ENCODE data around the gene C6orf132.
"Not testable (repeated sequence)": the region's sequence is repeated elsewhere in the genome, so short reads cannot be mapped to it uniquely, and the experiment has no call there.

C6orf132 gene

GRCh38 chr6:42177514-42178364 lies 35.3 kb upstream of the C6orf132 start:
- H3K4me1 ChIP-seq (ENCODE audit: control insufficient read depth, insufficient read depth, low read length) = peaks cover 6% of the 10 kb centered on the region
- H3K27me3 ChIP-seq (ENCODE audit: control insufficient read depth, insufficient read depth, low read length, poor library complexity, severe bottlenecking) = no peaks in the 10 kb centered on the region
- 10 to 11% methylated on average over 27 of the region's 27 CpGs for WGBS, 2 experiments
- H3K4me3 ChIP-seq (ENCODE audit: insufficient read depth, low read depth, low read length) = peak overlapping the region; percentile 41
- H3K9me3 ChIP-seq (ENCODE audit: control insufficient read depth, low read length) = no peaks in the 10 kb centered on the region
- H3K36me3 ChIP-seq (ENCODE audit: control insufficient read depth, insufficient read depth, low read length) = no peaks in the 10 kb centered on the region
- no peak overlapping the region for H3K27ac ChIP-seq (ENCODE audit: insufficient read depth, low read depth, low read length, poor library complexity, severe bottlenecking)

DNA sequence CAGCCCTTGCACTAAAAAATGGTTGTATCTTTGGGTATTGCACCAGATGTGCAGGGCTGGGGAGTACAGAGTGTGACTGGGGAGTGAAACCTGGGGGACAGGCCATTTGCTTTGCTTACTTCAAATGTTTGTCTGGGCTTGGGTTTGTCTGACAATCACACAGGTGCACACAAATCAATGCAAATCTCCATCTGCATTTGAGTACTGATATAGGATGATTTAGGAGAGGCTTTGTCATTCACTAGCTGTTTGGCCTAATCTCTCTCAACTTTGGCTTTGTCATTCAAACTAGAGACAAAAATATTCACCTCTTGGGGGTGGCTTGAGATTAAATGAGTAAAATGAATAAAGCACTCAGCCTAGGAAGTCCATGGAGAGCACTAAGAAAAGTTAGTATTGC lies 34.6 kb upstream of the C6orf132 start:
- Histone ChIP-seq H3K27ac (ENCODE audit: insufficient read depth, low read depth, low read length, poor library complexity, severe bottlenecking) (no peak overlapping the region), H3K36me3 (ENCODE audit: control insufficient read depth, insufficient read depth, low read length) (no peaks in the 10 kb centered on the region), H3K4me1 (ENCODE audit: control insufficient read depth, insufficient read depth, low read length) (peaks cover 6% of the 10 kb centered on the region), H3K9me3 (ENCODE audit: control insufficient read depth, low read length) (no peaks in the 10 kb centered on the region), H3K27me3 (ENCODE audit: control insufficient read depth, insufficient read depth, low read length, poor library complexity, severe bottlenecking) (no peaks in the 10 kb centered on the region), H3K4me3 (ENCODE audit: insufficient read depth, low read depth, low read length) (no peak overlapping the region)

DNA sequence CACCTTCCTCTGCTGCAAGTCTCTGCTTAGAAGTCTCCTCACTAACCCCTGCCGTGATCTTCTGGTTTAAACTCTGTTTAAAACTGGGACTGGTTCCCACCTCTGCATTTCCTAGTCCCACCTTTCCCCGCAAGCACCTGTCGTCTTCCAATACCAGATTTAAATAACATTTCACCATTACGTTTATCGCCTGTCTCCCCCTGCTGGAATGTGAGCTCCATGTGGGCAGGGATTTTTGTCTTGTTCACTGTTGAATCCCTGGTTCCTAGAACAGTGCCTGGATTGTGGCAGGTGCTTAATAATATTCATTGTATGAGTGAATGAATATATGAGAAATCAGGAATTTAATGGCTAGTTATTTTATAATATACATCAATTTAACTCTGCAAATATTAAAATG lies 33.4 kb upstream of the C6orf132 start:
- 77 to 81% methylated on average over 5 of the region's 5 CpGs for WGBS, 2 experiments
- no peaks in the 10 kb centered on the region for H3K36me3 ChIP-seq (ENCODE audit: control insufficient read depth, insufficient read depth, low read length)

DNA sequence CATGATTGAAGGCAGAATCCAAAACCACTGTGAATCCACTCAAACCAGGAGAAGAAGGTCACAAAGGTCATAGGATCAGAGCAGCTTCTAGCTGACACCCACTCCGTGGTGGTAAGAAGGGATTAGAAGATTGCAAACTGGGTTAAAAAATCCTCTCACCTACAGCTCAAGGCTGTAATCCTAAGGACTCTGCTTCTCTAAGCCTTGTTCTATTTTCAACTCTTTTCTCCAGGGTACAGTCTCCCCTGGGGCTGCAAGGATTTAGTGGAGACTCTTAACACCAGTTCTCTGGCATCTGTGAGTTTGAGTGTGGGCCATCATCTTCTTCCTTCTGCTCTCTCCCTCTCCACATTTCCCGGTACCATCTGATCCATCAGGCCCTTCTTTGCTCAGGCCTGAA lies 30.7 kb upstream of the C6orf132 start, which contains the start of gene GUCA1A:
Gene GUCA1A, plus strand, starts transcription at position 264 of the 400 bp plus-strand sequence. CDS start 250 bp downstream, outside the sequence.
- H3K4me3 ChIP-seq (ENCODE audit: insufficient read depth, low read depth, low read length) = no peak within 1 kb of the TSS
- no peaks in the 10 kb centered on the region for H3K9me3 ChIP-seq (ENCODE audit: control insufficient read depth, low read length)
- no peak within 1 kb of the TSS for H3K27ac ChIP-seq (ENCODE audit: insufficient read depth, low read depth, low read length, poor library complexity, severe bottlenecking)
- WGBS, 2 experiments = 60 to 68% methylated on average over 2 of the region's 2 CpGs
- H3K27me3 ChIP-seq (ENCODE audit: control insufficient read depth, insufficient read depth, low read length, poor library complexity, severe bottlenecking) = no peaks in the 10 kb centered on the region
- H3K36me3 ChIP-seq (ENCODE audit: control insufficient read depth, insufficient read depth, low read length) = no peaks in the 10 kb centered on the region
- peaks cover 6% of the 10 kb centered on the region for H3K4me1 ChIP-seq (ENCODE audit: control insufficient read depth, insufficient read depth, low read length)

More for the DNA sequence above, 33.4 kb upstream of the C6orf132 start:
- Histone ChIP-seq H3K27me3 (ENCODE audit: control insufficient read depth, insufficient read depth, low read length, poor library complexity, severe bottlenecking) (no peaks in the 10 kb centered on the region), H3K4me1 (ENCODE audit: control insufficient read depth, insufficient read depth, low read length) (peaks cover 6% of the 10 kb centered on the region), H3K4me3 (ENCODE audit: insufficient read depth, low read depth, low read length) (no peak overlapping the region), H3K9me3 (ENCODE audit: control insufficient read depth, low read length) (no peaks in the 10 kb centered on the region), H3K27ac (ENCODE audit: insufficient read depth, low read depth, low read length, poor library complexity, severe bottlenecking) (no peak overlapping the region)

- 93 to 95% methylated on average over 7 of the region's 7 CpGs for WGBS, 2 experiments
- Histone ChIP-seq H3K4me1 (ENCODE audit: control insufficient read depth, insufficient read depth, low read length) (no peaks in the 10 kb centered on the region), H3K4me3 (ENCODE audit: insufficient read depth, low read depth, low read length) (no peak overlapping the region), H3K27me3 (ENCODE audit: control insufficient read depth, insufficient read depth, low read length, poor library complexity, severe bottlenecking) (no peaks in the 10 kb centered on the region), H3K36me3 (ENCODE audit: control insufficient read depth, insufficient read depth, low read length) (no peaks in the 10 kb centered on the region), H3K27ac (ENCODE audit: insufficient read depth, low read depth, low read length, poor library complexity, severe bottlenecking) (no peak overlapping the region), H3K9me3 (ENCODE audit: control insufficient read depth, low read length) (no peaks in the 10 kb centered on the region)
Observed at GRCh38 chr6:42171813-42172581, 29.6 kb upstream of the C6orf132 start.

DNA sequence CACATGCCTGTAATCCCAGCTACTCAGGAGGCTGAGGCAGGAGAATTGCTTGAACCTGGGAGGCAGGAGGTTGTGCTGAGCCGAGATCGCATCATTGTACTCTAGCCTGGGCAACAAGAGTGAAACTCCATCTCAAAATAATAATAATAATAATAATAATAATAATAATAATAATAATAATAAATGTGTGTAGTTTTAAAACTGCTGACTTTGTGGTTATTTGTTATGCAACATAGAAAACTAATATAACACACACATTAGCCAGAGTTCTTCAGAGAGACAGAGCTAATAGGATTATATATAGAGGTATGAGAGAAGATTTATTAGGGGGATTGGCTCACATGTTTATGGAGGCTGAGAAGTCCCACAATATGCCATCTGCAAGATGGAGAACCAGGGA lies 27.4 kb upstream of the C6orf132 start:
- not testable (repeated sequence) for H3K27ac ChIP-seq (ENCODE audit: insufficient read depth, low read depth, low read length, poor library complexity, severe bottlenecking); H3K4me1 ChIP-seq (ENCODE audit: control insufficient read depth, insufficient read depth, low read length); H3K27me3 ChIP-seq (ENCODE audit: control insufficient read depth, insufficient read depth, low read length, poor library complexity, severe bottlenecking); H3K4me3 ChIP-seq (ENCODE audit: insufficient read depth, low read depth, low read length); H3K9me3 ChIP-seq (ENCODE audit: control insufficient read depth, low read length); H3K36me3 ChIP-seq (ENCODE audit: control insufficient read depth, insufficient read depth, low read length)
- 50 to 80% methylated on average over 1 to 2 of the region's 2 CpGs for WGBS, 2 experiments

- Histone ChIP-seq H3K4me1 (ENCODE audit: control insufficient read depth, insufficient read depth, low read length) (no peaks in the 10 kb centered on the region), H3K9me3 (ENCODE audit: control insufficient read depth, low read length) (no peaks in the 10 kb centered on the region), H3K27me3 (ENCODE audit: control insufficient read depth, insufficient read depth, low read length, poor library complexity, severe bottlenecking) (no peaks in the 10 kb centered on the region), H3K4me3 (ENCODE audit: insufficient read depth, low read depth, low read length) (no peak overlapping the region), H3K36me3 (ENCODE audit: control insufficient read depth, insufficient read depth, low read length) (no peaks in the 10 kb centered on the region), H3K27ac (ENCODE audit: insufficient read depth, low read depth, low read length, poor library complexity, severe bottlenecking) (no peak overlapping the region)
- WGBS, 2 experiments = 91 to 92% methylated on average over 6 of the region's 6 CpGs
Observed at GRCh38 chr6:42168650-42169049, 26.2 kb upstream of the C6orf132 start.

GRCh38 chr6:42166444-42167141 lies 24.2 kb upstream of the C6orf132 start:
- no peak overlapping the region for H3K4me3 ChIP-seq (ENCODE audit: insufficient read depth, low read depth, low read length)
- H3K27me3 ChIP-seq (ENCODE audit: control insufficient read depth, insufficient read depth, low read length, poor library complexity, severe bottlenecking) = no peaks in the 10 kb centered on the region
- no peaks in the 10 kb centered on the region for H3K36me3 ChIP-seq (ENCODE audit: control insufficient read depth, insufficient read depth, low read length)
- WGBS, 2 experiments = 20 to 24% methylated on average over 8 of the region's 8 CpGs
- no peaks in the 10 kb centered on the region for H3K9me3 ChIP-seq (ENCODE audit: control insufficient read depth, low read length)
- H3K27ac ChIP-seq (ENCODE audit: insufficient read depth, low read depth, low read length, poor library complexity, severe bottlenecking) = no peak overlapping the region
- peaks cover 2% of the 10 kb centered on the region for H3K4me1 ChIP-seq (ENCODE audit: control insufficient read depth, insufficient read depth, low read length)

GRCh38 chr6:42165016-42165415 lies 22.6 kb upstream of the C6orf132 start:
- WGBS, 2 experiments = 88 to 89% methylated on average over 9 of the region's 9 CpGs

DNA sequence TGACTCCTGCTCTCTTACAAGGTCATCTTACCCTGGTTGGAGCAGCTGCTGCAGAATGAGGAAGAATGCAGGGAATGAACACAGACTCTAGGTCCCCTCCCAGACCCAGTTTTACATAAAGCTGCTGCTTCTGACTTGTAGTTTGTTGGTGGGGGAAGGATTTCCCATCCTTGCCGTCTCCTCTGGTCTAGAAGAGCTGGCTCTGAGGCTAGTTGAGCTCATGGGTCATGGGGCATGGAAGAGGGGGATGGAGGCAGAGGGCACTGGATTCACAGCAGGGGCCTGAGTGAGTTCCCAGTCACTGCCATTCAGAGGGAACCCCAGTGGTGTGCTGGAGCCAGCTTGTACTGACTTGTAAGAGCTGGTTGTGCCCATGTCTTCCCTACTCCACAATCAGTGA lies 21.6 kb upstream of the C6orf132 start:
- H3K27ac ChIP-seq (ENCODE audit: insufficient read depth, low read depth, low read length, poor library complexity, severe bottlenecking) = no peak overlapping the region

More at GRCh38 chr6:42165016-42165415, 22.6 kb upstream of the C6orf132 start:
- no peak overlapping the region for H3K4me3 ChIP-seq (ENCODE audit: insufficient read depth, low read depth, low read length)
- H3K4me1 ChIP-seq (ENCODE audit: control insufficient read depth, insufficient read depth, low read length) = peaks cover 2% of the 10 kb centered on the region
- H3K9me3 ChIP-seq (ENCODE audit: control insufficient read depth, low read length) = no peaks in the 10 kb centered on the region
- H3K27ac ChIP-seq (ENCODE audit: insufficient read depth, low read depth, low read length, poor library complexity, severe bottlenecking) = no peak overlapping the region
- H3K27me3 ChIP-seq (ENCODE audit: control insufficient read depth, insufficient read depth, low read length, poor library complexity, severe bottlenecking) = no peaks in the 10 kb centered on the region
- no peaks in the 10 kb centered on the region for H3K36me3 ChIP-seq (ENCODE audit: control insufficient read depth, insufficient read depth, low read length)

More for the DNA sequence above, 21.6 kb upstream of the C6orf132 start:
- Histone ChIP-seq H3K27me3 (ENCODE audit: control insufficient read depth, insufficient read depth, low read length, poor library complexity, severe bottlenecking) (no peaks in the 10 kb centered on the region), H3K36me3 (ENCODE audit: control insufficient read depth, insufficient read depth, low read length) (no peaks in the 10 kb centered on the region), H3K4me3 (ENCODE audit: insufficient read depth, low read depth, low read length) (no peak overlapping the region), H3K9me3 (ENCODE audit: control insufficient read depth, low read length) (no peaks in the 10 kb centered on the region), H3K4me1 (ENCODE audit: control insufficient read depth, insufficient read depth, low read length) (peaks cover 2% of the 10 kb centered on the region)
- WGBS, 2 experiments = 36 to 38% methylated on average over 1 of the region's 1 CpG

Data from ectodermal cell (in vitro differentiated cells).